RWPE2 (cell line): Measurements from ENCODE around the gene ORM1.
A peak's percentile ranks its signal among the peaks of the same experiment; 100 is the strongest.

Experiments
- ATAC-seq: fragments of 200-7000 bp; cut with Tn5 transposase; 3 replicates; pipeline ENCODE4 v1.9.1; 2021; ENCODE audit warnings: low read depth
- DNase-seq: peaks from one replicate; pipeline ENCODE4 v3.0.0-alpha.2; 2020; ENCODE audit warnings: low spot score
- H3K27ac ChIP-seq: fragments of 450-650 bp; 2 replicates; pipeline ENCODE4 v1.5.1; 2017; ENCODE audit warnings: mild to moderate bottlenecking; ENCODE audit not compliant: poor library complexity, severe bottlenecking
- H3K27me3 ChIP-seq: fragments of 250-450 bp; sonication (Bioruptor Pico); 2 replicates; pipeline ENCODE4 v1.5.1; 2021; ENCODE audit warnings: mild to moderate bottlenecking, moderate library complexity; ENCODE audit not compliant: insufficient read depth, poor library complexity, severe bottlenecking
- H3K36me3 ChIP-seq: fragments of 250-450 bp; sonication (Bioruptor Pico); 2 replicates; pipeline ENCODE4 v1.5.1; 2020; ENCODE audit warnings: low read depth, mild to moderate bottlenecking, moderate library complexity
- H3K4me1 ChIP-seq: fragments of 250-450 bp; sonication (Bioruptor Pico); 2 replicates; pipeline ENCODE4 v1.5.1; 2021; ENCODE audit warnings: mild to moderate bottlenecking, moderate library complexity; ENCODE audit not compliant: insufficient read depth, poor library complexity, severe bottlenecking
- H3K4me3 ChIP-seq: fragments of 250-450 bp; sonication (Bioruptor Pico); 2 replicates; pipeline ENCODE4 v1.5.1; 2021; ENCODE audit warnings: mild to moderate bottlenecking, moderate library complexity; ENCODE audit not compliant: severe bottlenecking
- H3K9me3 ChIP-seq: fragments of 250-450 bp; sonication (Bioruptor Pico); 2 replicates; pipeline ENCODE4 v1.5.1; 2021; ENCODE audit warnings: mild to moderate bottlenecking, moderate library complexity; ENCODE audit not compliant: severe bottlenecking
- CTCF ChIP-seq: fragments of 450-650 bp; IDR thresholded peaks from one replicate; pipeline ENCODE4 v1.5.1; 2017; ENCODE audit warnings: mild to moderate bottlenecking, moderate library complexity; ENCODE audit not compliant: poor library complexity, severe bottlenecking

The ORM1 gene

GRCh38 chr9:114315723-114316363 is 7.1 kb upstream of the ORM1 start:
- H3K4me3 ChIP-seq, result no peak overlapping the region
- no peak for TF ChIP-seq CTCF
- ATAC-seq (no peak), DNase-seq (peak; percentile 3)
- H3K27me3 ChIP-seq, result no peaks in the 10 kb centered on the region
- peaks cover 3% of the 10 kb centered on the region for H3K4me1 ChIP-seq
- H3K9me3 ChIP-seq, result no peaks in the 10 kb centered on the region
- H3K36me3 ChIP-seq, result no peaks in the 10 kb centered on the region
- no peak overlapping the region for H3K27ac ChIP-seq

- peak; percentile 17 for DNase-seq
- no peak overlapping the region for H3K4me3 ChIP-seq
- H3K27ac ChIP-seq, result no peak overlapping the region
- ATAC-seq, result no peak
- no peaks in the 10 kb centered on the region for H3K27me3 ChIP-seq
- H3K36me3 ChIP-seq, result no peaks in the 10 kb centered on the region
- H3K9me3 ChIP-seq, result no peaks in the 10 kb centered on the region
- H3K4me1 ChIP-seq, result peaks cover 3% of the 10 kb centered on the region
- no peak for TF ChIP-seq CTCF
Observed at GRCh38 chr9:114316605-114317230, 6.2 kb upstream of the ORM1 start.

GRCh38 chr9:114317665-114318357 is 5.1 kb upstream of the ORM1 start:
- no peak for ATAC-seq
- Histone ChIP-seq H3K27ac (no peak overlapping the region), H3K9me3 (no peaks in the 10 kb centered on the region), H3K36me3 (no peaks in the 10 kb centered on the region), H3K4me1 (peaks cover 3% of the 10 kb centered on the region), H3K27me3 (no peaks in the 10 kb centered on the region), H3K4me3 (no peak overlapping the region)
- DNase-seq, result peak; percentile 3
- no peak for TF ChIP-seq CTCF

GRCh38 chr9:114318416-114318815 is 4.5 kb upstream of the ORM1 start:
- ATAC-seq (no peak), DNase-seq (peak; percentile 5)
- no peaks in the 10 kb centered on the region for H3K36me3 ChIP-seq
- H3K4me3 ChIP-seq, result no peak overlapping the region
- peaks cover 3% of the 10 kb centered on the region for H3K4me1 ChIP-seq
- no peak overlapping the region for H3K27ac ChIP-seq
- TF ChIP-seq CTCF, result no peak
- H3K9me3 ChIP-seq, result no peaks in the 10 kb centered on the region
- no peaks in the 10 kb centered on the region for H3K27me3 ChIP-seq
